GM21390 (cell line): ENCODE measurements around the gene IER3.

ENCODE experiments used
- ATAC-seq: cut with Tn5 transposase; IDR thresholded peaks from one replicate; pipeline ENCODE4 v1.9.1; 2021; ENCODE audit not compliant: unreplicated experiment

Gene IER3

GRCh38 chr6:30709101-30709868 is 35.1 kb downstream of the IER3 start:
- no peak for ATAC-seq

GRCh38 chr6:30707281-30707850 is 37.0 kb downstream of the IER3 start:
- ATAC-seq, result no peak

GRCh38 chr6:30705620-30706019 is 38.7 kb downstream of the IER3 start:
- ATAC-seq, result no peak

GRCh38 chr6:30703821-30704220 is 40.5 kb downstream of the IER3 start:
- no peak for ATAC-seq

- ATAC-seq, result no peak
Observed at GRCh38 chr6:30703011-30703410, 41.3 kb downstream of the IER3 start.

GRCh38 chr6:30700340-30700739 is 44.0 kb downstream of the IER3 start:
- no peak for ATAC-seq

GRCh38 chr6:30696432-30696831 is 47.9 kb downstream of the IER3 start:
- no peak for ATAC-seq
